GM21367 (cell line): ENCODE results near the gene FLNB.
A peak's percentile ranks its signal among the peaks of the same experiment; 100 is the strongest.
"Not testable (repeated sequence)": the region's sequence is repeated elsewhere in the genome, so short reads cannot be mapped to it uniquely, and the experiment has no call there.

Experiments
- ATAC-seq: cut with Tn5 transposase; IDR thresholded peaks from one replicate; pipeline ENCODE4 v1.9.1; 2021; ENCODE audit not compliant: unreplicated experiment

FLNB gene

GRCh38 chr3:58198362-58198761, 190.1 kb downstream of the FLNB start:
- ATAC-seq: no peak

DNA sequence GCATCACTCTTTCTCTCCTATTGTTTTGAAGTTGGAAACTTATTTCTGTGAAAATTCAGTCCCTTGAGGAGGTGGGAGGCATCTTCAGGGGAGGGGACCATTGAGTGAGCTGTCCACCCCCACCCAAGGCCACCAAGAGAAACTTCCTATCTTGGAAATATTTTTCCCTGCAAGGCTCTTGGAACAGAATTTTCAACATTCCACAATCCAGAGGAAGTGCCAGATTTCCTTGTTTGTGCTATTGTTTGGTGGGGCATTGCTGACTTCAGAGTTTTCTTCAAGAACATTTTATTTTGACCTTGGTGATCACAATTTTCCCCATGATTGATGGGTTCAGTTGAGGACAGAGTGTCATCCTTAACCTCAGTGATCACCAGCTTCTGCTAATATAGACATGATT, 190.6 kb downstream of the FLNB start:
- no peak for ATAC-seq

- ATAC-seq: no peak
Observed at GRCh38 chr3:58200121-58200709, 192.0 kb downstream of the FLNB start.

GRCh38 chr3:58200846-58201355, 192.7 kb downstream of the FLNB start:
- ATAC-seq: no peak

- ATAC-seq: not testable (repeated sequence)
Observed at GRCh38 chr3:58201451-58201850, 193.2 kb downstream of the FLNB start.

GRCh38 chr3:58202917-58203360, 194.7 kb downstream of the FLNB start:
- ATAC-seq: peak; percentile 56

DNA sequence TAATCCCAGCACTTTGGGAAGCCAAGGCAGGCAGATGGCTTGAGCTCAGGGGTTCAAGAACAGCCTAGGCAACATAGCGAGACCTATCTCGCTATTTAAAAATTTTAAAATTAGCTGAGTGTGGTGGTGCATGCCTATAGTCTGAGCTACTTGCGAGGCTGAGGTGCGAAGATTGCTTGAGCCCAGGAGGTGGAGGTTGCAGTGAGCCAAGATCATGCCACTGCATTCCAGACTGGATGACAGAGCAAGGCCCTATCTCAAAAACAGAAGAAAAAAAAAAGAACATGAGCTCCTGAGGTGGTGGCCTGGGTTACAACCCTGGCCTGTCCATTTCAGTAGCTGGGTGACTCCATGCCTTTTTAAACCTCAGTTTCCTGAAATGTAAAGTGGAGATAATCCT, 195.3 kb downstream of the FLNB start:
- no peak for ATAC-seq

DNA sequence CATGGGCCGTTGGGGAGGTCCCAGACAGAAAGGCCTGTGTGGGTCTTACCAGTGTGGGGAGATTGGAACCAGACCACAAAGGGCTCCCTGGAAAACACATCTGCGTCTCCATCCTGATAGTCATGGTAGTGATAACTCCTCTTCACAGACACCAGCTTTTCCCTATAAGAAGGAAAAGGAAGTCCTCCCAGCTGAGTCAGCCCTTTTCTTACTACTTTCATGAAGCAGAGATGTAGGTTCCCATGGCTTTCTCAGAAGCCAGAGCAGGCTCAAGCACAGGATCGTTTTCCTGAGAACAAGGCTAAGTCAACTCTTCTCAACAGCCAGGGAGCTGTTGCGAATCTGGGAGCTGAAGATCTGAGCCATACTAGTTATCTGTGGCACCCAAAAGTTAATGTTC, 196.5 kb downstream of the FLNB start:
- ATAC-seq: no peak

DNA sequence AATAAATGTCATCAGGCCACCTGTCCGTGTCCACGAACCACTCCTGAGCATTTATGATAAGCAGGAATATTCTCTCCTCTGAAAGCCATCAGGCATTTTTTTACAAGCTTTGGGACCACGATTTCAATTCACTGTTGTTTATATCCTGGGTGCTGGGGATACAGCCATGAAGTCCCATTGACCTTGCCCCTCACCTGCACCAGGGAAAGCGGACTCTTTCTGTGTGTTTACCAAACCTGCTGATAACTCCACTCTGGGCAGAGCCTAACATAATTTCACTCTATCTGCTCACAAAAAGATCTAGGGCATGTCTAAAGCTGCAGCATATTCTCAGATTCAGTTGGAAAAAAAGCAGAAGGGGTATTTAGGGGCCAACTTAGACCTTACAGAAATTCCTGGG, 197.8 kb downstream of the FLNB start:
- no peak for ATAC-seq

DNA sequence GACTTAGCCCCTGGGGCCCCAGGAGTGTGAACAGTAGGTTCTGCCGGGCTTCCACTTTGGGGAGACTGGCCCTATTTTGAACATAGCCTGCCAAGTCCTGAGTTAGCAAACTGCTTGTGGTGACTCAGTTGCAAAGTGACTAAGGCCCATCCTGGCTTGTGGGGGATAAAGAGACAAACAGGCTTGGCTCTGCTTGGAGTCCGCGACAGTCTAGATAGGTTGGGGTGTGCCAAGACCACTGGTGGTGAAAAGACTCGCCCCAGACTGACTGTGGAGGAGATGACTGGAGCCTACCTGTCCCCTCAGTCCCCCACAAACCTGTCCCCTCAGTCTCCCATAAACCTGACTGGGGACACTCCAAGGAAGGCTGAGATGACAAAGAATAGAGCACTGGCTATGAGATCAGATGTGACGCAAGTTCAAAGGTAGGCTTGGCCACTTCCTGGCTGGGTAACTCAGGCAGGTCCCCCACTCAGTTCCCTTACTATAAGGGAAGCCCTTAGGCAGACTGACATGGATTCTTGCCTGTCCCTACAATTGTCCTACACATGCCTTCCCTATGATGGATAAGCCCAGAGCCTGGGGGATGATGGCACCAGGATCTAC, 198.3 kb downstream of the FLNB start:
- no peak for ATAC-seq

- ATAC-seq: no peak
Observed at GRCh38 chr3:58207954-58208353, 199.7 kb downstream of the FLNB start.

- ATAC-seq: no peak
Observed at GRCh38 chr3:58209933-58210332, 201.7 kb downstream of the FLNB start.

DNA sequence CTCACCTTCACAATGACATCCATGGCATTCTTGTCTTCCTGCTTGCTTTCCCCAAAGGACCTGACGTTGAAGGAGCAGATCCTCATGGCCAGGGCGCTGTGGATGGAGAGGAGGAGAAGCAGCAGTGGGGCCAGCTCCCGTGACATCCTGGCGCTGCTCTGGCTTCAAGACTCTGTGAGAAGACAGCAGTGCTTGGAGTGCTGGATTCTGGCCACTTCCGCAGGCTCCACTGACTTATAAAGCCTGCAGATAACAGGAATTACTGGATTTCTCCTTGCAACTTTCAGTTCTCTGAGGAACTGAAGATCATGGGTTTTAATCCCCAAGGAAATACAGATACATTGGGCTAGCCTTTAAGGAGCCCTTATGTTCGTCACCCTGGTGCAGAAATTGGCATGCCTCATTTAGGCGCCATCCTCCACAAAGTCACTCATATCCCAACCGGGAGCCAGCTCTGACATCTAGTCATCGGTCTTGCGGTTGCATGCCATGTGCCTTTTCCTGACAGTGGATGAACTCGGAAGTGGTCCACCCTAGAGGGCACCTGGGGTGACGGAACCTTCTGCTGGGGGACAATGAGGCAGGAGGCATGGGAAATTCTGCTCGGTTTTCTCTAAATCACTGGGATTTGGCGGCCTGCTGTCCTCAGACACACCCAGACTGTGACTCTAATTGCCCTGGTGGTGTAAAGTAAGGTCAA, 202.7 kb downstream of the FLNB start, which contains the start of gene DNASE1L3:
Gene DNASE1L3 (minus strand): TSS at position 212 of the 700 bp plus-strand sequence. CDS start 66 bp downstream, at position 146.
- no peak for ATAC-seq

DNA sequence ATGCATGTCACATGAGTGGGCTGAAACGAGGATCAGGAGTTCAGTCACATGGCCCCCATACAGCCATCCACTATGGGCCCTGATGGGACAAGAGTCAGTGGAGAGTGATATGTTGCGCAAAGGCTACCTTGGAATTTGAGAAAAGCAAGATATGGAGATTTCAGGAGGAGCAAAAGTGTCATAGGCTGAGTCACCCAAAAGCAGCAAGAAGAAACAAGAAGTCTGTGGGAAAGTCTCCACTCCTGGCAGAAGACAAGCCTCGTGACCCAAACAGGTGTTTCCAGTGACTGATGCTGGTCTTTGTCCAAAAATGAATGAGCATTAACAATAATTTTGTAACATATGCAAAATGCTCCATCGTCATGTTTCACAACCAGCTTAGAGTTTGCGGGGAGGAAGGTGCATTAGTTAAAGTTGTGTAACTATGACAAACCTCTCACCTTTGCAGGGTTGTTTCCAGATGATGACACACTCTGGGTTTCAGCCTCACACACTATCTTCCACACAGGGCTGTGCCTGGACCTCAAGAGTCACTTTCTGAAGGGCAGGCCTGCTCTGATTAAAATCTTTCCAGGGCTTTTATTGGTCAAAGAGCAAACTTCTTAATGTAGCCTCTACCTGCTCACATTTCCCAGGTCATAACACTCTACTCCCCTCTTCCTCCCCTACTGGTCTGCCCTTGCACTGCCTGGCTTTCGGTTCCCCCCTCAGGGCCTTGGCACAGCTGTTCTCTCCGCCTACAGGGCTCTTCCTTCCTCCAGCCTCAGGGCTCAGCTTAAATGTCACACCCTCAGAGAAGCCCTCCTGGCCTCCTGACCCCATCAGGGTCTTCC, 206.5 kb downstream of the FLNB start:
- ATAC-seq: peak; percentile 71

DNA sequence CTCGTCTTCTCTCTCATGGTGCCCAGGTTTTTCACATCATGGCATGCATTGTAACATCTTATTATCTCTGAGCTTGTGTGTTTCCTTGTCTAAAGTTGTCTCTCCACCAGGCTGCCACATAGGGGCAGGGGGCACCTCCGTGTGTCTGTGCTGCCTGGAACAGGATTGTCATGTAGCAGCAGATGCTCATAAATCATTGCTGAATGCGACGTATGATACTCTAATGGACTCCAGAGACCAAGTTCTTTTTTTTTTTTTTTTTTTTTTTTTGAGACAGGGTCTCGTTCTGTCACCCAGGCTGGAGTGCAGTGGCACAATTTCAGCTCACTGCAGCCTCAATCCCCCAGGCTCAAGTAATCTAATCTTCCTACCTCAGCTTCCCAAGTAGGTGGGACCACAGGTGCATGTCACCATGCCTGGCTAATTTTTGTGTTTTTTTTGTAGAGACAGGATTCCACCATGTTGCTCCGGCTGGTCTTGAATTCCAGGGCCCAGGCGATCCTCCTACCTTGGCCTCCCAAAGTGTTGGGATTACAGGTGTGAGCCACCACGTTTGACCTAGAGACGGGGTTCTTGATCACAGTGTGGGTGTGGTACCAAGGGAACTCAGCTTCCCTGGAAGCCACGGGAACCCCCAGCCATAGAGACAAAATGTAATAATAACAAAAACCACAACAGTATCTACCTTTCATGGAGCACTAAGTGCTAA, 207.2 kb downstream of the FLNB start:
- ATAC-seq: peak; percentile 3

GRCh38 chr3:58216496-58217195, 208.4 kb downstream of the FLNB start:
- ATAC-seq: no peak

DNA sequence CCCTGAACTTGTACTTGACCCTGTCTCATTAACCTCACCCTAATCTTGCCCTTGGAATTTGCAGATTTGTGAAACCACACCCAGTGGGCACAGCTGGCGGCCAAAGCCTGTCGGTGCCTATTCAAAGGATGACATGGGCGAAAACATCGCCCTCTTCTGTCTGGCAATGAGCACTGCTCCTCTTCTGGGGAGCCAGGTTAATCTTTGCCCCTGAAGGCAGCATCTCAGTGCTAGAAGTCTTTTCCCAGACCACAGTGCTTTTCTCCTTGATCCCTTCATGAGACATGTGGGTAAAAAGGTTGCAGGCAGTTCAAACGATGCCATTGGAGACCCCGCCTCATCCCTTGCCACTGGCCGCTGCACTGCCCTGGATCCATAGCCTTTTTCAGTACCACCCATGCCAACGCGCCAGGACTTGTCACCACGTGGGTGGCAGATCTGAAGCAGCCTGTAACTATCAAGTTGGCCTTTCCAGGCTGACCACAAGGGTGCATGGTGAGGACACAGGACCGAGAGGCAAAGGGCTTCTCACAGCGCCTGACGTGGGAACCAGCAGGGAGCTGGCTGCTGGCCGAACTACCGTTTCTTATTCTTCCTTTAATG, 209.1 kb downstream of the FLNB start:
- ATAC-seq: peak; percentile 42

DNA sequence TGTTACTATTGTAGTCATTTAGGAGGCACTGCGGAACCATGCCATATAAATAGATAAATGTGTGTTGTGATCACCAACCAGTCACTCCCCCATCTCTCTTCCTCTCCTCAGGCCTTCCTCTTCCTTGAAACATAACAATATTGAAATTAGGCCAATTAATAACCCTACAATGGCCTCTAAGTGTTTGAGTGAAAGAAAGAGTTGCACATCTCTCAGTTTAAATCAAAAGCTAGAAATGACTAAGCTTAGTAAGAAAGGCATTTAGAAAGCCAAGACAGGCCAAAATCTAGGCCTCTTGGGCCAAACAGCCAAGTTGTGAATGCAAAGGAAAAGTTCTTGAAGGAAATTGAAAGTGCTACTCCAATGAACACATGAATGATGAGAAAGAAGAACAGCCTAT, 210.7 kb downstream of the FLNB start:
- ATAC-seq: no peak
